Left hindlimb (tissue), 1 donor: ENCODE data around the gene GPNMB.

Experiments
- DNase-seq: peaks from one replicate; pipeline ENCODE4 v3.0.0-alpha.2; 2018

Gene GPNMB

DNA sequence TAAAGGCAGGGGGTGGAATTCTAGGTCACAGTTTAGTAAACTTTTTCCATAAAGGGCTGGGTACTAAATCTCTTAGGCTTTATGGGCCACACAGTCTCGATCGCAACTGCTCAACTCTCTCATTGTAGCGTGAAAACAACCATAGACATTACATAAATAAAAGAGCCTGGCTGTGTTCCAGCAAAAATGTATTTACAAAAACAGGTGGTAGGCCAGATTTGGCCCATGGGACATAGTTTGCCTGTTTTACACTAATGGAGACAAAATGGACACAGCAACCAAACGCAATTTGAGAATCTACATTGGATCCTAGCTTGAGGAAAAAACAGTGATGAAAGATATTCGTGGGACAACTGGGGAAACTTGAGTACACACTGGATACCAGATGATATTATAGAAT is 29.3 kb downstream of the GPNMB start:
- DNase-seq = no peak

GRCh38 chr7:23276376-23276775 is 29.8 kb downstream of the GPNMB start:
- no peak for DNase-seq

GRCh38 chr7:23276947-23277346 is 30.4 kb downstream of the GPNMB start:
- no peak for DNase-seq

DNA sequence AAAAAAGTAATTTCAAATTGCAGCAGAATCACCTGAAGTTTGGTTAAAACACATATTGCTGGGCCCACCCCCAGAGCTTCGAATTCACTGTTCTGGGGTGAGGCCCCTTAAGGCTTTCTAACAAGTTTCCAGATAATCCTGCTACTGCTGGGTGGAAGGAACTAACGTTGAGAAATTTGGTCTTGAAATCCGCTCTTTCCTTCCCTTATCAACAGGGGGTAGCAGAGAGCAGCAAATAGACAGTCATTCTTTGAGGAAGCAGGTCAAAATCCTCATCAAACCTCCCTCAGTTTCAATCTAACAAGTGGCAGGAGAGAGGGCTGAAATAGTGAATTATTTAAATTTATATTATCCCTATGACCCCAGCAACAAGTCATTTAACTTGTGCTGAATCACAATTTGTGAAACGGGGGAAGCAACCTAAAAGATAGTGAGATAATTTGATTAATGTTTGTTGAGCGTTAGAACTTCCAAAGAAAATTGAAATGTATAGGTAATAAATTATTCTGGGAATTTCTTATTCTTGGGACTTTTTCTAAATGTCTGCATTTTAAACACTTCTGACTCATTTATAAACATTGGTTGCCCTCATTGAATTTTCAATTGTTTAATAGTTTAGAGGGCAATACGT is 30.9 kb downstream of the GPNMB start:
- DNase-seq = no peak

- no peak for DNase-seq
Observed at GRCh38 chr7:23279819-23280525, 33.4 kb downstream of the GPNMB start.

DNA sequence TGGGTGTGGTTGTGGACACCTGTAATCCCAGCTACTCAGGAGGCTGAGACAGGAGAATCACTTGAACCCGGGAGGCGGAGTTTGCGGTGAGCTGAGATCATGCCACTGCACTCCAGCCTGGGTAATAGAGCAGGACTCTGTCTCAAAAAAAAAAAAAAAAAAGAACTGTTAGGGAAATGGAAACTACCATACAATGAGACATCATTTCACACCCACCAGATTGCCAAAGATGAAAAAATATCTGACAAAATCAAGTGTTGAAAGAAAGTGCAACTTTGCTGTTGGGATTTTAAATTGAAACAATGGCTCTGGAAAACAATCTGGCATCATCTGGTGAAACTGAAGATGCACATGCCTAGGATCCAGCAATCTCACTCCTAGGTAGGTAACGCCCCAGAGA is 36.5 kb downstream of the GPNMB start:
- no peak for DNase-seq

GRCh38 chr7:23284871-23285270 is 38.3 kb downstream of the GPNMB start:
- DNase-seq = no peak

DNA sequence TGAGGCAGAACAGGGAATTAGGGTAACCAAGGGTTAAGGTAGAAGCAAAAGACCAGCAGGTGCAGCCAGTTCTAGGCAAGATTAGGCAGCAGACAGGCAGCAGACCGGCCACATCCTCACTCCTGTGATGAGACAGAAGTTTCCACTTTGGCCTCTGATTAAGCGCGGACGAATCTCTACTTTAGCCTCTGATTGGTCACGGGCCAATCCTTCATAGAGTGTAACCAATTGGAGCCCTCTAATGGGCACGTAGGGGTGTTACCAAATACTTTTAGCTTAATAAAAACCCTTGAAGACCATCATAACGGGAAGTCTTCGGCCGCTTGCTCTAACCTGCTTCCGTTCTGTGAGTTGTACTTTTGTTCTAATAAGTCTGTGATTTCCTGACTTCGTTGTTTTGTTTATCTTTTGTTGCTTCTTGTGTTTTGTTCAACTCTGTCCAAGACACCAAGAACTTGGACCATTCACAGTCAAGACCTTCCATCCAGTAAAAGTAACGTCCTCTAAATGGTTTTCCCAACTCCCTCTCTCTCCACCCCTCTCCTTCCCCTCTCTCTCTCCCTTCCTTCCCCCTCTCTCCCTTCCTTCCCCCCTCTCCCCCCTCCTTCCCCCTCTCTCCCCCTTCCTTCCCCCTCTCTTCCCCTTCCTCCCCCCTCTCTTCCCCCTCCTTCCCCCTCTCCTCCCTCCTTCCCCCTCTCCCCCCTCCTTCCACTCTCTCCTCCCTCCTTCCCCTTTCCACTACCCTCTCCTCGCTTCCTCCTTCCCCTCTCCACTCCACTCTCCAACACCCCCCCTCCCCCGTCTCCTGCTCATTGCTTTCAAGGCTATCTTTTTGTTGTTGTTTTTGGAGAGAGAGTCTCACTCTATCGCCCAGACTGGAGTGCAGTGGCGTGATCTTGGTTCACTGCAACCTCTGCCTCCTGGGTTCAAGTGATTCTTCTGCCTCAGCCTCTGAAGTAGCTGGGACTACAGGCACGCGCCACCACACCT is 39.4 kb downstream of the GPNMB start:
- DNase-seq = no peak

- DNase-seq = no peak
Observed at GRCh38 chr7:23287612-23288011, 41.0 kb downstream of the GPNMB start.

- DNase-seq = no peak
Observed at GRCh38 chr7:23290993-23291392, 44.4 kb downstream of the GPNMB start.

DNA sequence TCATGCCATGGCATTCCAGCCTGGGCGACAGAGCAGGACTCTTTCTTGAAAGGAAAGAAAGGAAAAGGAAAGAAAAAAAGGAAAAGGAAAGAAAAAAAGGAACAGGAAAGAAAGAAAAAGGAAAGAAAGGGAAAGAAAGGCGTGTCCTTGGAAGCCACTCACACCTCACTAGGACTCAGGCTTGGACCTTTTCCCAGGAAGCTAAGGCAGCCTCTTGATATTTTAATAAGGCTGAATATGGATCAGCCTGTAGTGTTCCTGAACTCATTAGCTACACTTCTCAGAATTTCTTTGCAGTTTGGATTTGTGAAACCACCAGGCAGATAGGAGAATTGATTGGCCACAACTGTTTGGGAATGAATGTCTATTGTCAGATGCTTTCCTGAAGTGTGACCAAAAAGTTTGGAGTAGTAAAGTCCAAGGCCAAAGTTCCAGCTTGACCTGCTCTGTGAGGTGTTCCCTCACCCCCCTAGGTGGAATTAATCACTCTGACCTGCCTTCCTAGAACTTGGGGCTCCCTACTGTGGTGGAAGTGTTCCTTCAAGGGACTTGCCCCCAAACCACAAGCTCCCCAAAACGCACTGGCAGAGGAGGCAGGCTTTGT is 45.5 kb downstream of the GPNMB start:
- DNase-seq = no peak

DNA sequence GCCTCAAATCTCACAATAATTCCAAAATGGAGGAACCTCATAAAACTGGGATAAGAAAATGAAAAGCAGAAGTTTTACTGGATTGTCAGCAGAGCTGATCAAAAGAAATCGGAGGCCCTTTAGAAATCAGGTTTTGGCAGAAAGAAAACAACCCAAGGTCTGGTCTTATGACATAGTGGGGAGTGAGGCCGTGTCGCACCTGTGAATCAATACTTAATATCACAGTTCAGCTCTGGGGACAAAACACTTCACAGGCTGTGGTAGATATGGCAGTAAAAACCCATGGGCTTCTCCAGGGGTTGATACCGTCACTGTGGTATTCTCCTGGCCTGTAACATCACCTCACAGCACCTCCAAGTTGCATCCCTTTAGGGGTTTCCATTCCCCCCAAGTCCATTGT is 46.0 kb downstream of the GPNMB start:
- no peak for DNase-seq

DNA sequence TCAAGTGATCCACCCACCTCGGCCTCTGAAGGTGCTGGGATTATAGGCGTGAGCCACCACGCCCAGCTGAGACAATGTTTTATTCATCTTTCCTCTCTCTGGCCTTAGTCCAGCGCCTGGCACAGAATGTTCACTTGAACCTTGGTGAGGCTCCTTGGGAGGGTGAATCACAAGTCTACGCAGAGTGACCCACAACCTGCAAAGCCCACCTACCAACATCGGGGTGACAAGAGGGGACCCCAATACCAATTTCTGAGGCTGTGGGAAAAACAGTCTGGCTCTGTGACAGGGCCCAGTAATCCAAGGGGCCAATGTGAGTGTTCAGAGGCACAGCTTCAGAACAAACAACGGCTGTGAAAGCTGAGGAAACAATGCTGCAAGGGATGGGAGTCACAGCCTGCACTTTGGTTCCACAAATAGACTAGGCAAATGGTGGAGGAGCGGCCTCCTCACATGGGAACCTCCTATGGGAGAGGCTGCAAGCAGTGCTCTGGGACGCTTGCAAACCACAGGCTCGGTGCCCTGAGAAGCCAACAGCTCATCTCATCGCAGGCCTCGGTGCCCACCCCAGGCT is 47.0 kb downstream of the GPNMB start:
- DNase-seq = no peak

- no peak for DNase-seq
Observed at GRCh38 chr7:23294549-23295400, 48.2 kb downstream of the GPNMB start.

DNA sequence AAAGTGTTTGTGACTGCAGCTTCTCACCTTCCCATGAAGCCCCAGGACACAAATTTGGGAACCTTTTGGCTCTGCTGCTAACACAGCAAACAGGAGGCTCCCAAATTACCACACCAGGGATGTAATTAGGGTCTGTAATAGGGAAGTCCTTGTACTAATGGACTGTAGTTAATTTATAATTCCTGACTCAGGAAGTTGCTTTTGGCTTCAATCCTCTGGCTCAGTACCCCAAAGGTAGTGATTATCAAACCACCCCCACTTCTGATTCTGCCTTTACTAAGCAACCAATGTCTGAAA is 48.8 kb downstream of the GPNMB start:
- DNase-seq = no peak

GRCh38 chr7:23298141-23298881 is 51.7 kb downstream of the GPNMB start:
- peak; percentile 69 for DNase-seq

DNA sequence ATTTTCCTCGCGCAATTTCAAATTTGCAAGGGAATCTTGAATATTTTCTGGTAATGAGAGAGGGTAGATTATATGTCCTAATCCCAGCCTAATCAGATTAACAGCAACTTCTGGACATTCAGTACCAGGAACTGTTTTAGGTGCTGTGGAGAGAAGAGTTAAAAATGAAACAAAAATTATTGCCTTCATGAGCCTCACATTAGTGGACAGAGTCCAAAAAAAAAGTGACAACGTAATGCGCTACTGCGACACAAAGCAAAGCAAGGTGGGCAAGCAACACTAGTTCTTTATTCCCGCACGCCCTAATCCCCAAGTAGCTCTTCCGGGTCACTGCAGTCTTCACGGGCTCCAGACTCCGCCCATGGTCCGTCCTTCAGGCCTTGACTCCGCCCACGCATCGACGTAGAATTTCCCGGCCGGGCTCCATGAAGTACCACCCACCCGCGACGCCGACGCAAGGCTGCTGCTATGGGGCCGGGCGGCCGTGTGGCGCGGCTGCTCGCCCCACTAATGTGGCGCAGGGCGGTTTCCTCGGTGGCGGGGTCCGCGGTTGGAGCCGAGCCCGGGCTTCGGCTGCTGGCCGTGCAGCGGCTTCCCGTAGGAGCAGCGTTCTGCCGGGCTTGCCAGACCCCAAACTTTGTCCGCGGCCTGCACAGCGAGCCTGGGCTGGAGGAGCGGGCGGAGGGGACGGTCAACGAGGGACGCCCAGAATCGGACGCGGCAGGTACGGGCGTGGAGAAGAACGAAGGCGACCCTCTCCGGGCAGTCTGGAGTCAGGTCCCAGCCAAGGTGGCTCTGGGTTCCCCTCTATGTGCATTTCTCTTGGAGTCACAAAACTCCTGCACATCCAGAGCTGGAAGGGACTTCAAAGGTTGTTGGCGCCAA is 52.6 kb downstream of the GPNMB start, which contains the start of gene MALSU1:
Gene MALSU1 (plus strand): TSS at position 455 of the 885 bp plus-strand sequence. CDS start 14 bp downstream, at position 469.
- DNase-seq = peak; percentile 97

GRCh38 chr7:23299770-23300300 is 53.3 kb downstream of the GPNMB start:
- DNase-seq = no peak

- no peak for DNase-seq
Observed at GRCh38 chr7:23306936-23307521, 60.5 kb downstream of the GPNMB start.
